Measurements from ENCODE around the gene FAM118B.

The FAM118B gene

DNA sequence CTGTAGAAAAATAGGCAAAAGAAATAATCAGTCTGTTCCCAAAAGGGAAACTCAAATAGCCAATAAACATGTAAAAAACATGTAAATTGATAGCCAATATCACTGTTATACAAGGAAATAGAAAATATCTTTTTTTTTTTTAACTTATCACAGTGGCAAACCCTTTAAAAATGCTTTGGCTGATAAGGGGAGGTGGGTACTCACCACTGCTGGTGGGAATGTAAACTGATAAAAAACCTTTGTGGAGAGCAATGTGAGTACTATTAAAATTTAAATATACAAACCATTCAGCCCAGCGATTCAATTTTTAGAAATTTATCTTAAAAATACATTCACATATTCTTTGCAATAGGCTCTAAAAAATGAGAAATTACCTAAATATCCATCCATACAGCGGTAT, 3.7 kb upstream of the FAM118B start:
- TF ChIP-seq, protein P1, sequence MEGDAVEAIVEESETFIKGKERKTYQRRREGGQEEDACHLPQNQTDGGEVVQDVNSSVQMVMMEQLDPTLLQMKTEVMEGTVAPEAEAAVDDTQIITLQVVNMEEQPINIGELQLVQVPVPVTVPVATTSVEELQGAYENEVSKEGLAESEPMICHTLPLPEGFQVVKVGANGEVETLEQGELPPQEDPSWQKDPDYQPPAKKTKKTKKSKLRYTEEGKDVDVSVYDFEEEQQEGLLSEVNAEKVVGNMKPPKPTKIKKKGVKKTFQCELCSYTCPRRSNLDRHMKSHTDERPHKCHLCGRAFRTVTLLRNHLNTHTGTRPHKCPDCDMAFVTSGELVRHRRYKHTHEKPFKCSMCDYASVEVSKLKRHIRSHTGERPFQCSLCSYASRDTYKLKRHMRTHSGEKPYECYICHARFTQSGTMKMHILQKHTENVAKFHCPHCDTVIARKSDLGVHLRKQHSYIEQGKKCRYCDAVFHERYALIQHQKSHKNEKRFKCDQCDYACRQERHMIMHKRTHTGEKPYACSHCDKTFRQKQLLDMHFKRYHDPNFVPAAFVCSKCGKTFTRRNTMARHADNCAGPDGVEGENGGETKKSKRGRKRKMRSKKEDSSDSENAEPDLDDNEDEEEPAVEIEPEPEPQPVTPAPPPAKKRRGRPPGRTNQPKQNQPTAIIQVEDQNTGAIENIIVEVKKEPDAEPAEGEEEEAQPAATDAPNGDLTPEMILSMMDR (conservative IDR thresholded peaks at IDR 0.05; ENCODE audit: low read length), result no peak
- no peak for DNase-seq (ENCODE audit: low read depth)

DNA sequence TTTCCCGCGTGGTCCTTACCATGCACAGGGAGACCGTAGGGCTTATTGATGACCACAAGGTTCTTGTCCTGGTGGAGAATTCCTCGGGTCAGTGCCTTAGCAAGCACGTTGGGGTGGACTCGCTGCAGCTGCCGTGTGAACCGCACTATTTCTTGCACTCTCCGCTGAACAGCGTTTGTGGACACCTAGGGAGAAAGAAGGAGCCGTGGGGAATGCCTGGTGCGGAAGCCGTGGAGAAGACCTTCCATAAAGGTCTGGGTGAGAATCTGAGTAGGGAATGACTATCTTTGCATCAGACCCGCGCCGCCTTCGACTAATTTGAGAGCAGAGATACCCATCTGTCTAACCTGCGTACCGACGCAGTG, 729 bp upstream of the FAM118B start:
- peak overlapping the region; percentile 99 for H3K4me3 ChIP-seq (ENCODE audit: low read length)
- no peak for DNase-seq (ENCODE audit: low read depth)
- TF ChIP-seq, protein P1 (conservative IDR thresholded peaks at IDR 0.05; ENCODE audit: low read length), result no peak

More for the DNA sequence above, 3.7 kb upstream of the FAM118B start:
- H3K4me3 ChIP-seq (ENCODE audit: low read length), result no peak overlapping the region

DNA sequence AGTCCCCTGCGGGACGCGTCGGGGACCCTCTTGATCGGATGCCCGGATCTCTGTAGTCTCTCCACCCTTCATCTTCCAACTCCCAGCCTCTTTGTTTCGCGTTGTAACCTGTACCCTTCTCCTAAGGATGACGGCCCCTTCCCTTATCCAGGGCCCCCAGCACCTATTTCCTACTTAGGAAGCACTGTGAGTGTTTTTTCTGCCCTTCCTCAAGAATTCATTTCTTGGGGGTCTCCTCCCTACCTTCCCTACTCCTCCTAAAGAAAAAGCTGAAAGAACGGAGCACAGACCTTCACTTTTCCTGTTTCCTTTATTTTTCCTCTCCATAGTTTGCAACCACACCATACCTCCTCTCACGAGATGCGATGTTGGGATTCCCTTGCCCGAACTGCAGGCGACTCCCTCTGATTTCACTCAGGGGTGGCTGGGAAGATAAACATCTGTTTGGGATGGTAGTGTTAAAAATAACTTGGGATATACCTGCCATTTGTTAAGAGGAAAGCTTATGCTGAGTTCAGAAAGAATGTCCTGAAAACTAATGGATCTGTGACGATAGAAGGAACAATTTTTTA, 593 bp downstream of the FAM118B start:
- H3K4me3 ChIP-seq (ENCODE audit: low read length), result peak overlapping the region; percentile 99
- peak; percentile 15 for DNase-seq (ENCODE audit: low read depth)
- TF ChIP-seq, protein P1 (conservative IDR thresholded peaks at IDR 0.05; ENCODE audit: low read length), result no peak

DNA sequence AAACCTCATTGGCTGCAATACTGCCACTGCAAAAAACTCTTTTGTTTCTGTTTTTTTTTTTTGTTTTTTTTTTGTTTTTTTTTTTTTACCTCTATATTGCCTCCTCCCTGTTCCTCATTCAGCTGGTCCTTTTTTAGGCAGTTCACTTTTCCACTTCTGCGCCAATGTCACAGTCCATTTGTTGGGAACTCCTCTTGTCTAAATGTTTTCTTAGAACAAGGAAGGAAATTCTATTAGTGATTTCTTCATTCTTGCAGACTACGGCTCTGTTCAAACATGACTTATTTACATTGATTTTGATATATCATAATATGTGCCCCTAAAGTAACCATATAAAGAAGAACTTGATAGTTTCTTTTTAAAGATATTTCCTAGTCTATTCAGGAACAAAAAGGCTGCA, 2.9 kb downstream of the FAM118B start:
- no peak overlapping the region for H3K4me3 ChIP-seq (ENCODE audit: low read length)
- TF ChIP-seq, protein P1 (conservative IDR thresholded peaks at IDR 0.05; ENCODE audit: low read length), result no peak
- no peak for DNase-seq (ENCODE audit: low read depth)

DNA sequence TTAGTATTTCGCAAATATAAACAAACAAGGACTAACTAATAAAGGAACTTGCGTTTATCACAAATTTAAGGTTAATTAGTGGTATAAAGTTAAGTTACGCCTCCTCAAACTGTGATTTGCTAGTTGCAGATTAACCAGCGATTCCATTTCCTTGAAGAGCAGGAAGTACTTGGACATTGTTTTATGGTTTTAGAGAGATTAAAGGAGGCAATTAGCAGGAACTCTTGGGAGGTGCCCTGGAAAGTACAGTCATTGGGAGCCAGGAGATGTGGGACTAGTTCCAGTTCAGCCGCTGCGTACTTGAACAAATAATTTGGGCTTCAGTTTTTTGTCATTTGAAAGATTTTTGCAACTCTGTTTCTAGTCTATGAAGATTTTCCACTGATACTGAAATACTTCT, 3.3 kb downstream of the FAM118B start:
- no peak overlapping the region for H3K4me3 ChIP-seq (ENCODE audit: low read length)
- no peak for DNase-seq (ENCODE audit: low read depth)
- TF ChIP-seq, protein P1 (conservative IDR thresholded peaks at IDR 0.05; ENCODE audit: low read length), result no peak

DNA sequence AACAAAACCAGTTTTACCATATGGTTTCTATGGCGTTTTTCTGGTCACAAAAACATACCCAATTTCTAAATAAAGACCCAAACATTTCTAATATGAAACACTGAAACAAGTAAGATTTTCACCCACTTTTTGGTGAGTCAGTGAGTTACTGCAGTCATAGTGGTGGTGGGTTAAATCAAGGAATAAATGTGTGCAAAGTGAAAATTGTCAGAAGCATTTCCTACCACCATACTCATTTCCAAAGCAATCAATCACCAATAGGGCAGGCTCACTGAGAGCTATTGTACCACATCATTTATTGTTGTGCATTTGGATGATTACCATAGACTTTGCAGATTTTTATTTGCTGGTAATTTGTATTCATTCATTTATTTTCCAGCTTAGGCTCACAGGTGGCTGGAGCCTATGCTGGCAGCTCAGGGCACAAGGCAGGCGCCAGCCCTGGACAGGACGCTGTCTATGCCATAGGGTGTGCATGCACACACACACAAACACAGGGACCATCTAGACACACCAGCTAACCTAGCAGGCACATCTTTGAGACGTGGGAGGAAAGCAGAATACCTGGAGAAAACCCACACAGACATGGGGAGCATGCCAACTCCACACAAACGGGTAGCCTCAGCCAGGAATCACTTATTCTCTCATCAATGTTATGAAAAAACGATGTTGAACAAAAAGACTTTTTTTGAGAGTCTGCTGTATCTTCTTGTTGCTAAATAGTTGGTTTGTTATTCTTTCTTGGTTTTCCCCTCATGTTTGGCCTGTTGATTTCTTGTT, 5.1 kb downstream of the FAM118B start:
- H3K4me3 ChIP-seq (ENCODE audit: low read length), result no peak overlapping the region
- no peak for DNase-seq (ENCODE audit: low read depth)
- TF ChIP-seq, protein P1 (conservative IDR thresholded peaks at IDR 0.05; ENCODE audit: low read length), result no peak

DNA sequence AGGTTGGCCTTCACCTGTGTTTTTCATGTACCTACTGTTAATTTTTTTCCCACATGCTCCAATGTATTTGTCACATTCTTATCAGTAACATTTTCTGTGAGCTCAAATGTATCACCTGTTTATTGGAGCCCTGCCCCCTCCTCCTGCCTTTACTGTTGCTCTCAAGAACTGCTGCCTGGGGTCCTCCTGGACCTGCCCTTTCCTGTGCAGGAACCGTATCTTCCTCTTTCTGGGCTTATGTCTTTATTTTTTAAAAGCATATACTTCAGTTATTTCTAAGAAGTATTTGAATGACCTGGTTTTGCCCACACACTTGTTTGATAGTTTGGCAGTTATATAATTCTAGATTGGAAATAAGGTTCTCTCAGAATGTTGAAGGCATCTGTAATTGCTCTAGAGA, 5.9 kb downstream of the FAM118B start:
- no peak overlapping the region for H3K4me3 ChIP-seq (ENCODE audit: low read length)
- TF ChIP-seq, protein P1 (conservative IDR thresholded peaks at IDR 0.05; ENCODE audit: low read length), result no peak
- no peak for DNase-seq (ENCODE audit: low read depth)

Data from AG10803 (cell line).